HL-60/S4 treated with retinoic acid at 250 ng/mL for 4 days and 3 days (cell line): ENCODE results near the gene CNPY1.

Experiments used
- in situ Hi-C: fragments of 300-500 bp; cut with MboI; formaldehyde crosslinking; loops from 2 replicates; pipeline ENCODE4 v1.7.0; 2022; ENCODE audit warnings: low sequenced_read_pairs

CNPY1 gene

DNA sequence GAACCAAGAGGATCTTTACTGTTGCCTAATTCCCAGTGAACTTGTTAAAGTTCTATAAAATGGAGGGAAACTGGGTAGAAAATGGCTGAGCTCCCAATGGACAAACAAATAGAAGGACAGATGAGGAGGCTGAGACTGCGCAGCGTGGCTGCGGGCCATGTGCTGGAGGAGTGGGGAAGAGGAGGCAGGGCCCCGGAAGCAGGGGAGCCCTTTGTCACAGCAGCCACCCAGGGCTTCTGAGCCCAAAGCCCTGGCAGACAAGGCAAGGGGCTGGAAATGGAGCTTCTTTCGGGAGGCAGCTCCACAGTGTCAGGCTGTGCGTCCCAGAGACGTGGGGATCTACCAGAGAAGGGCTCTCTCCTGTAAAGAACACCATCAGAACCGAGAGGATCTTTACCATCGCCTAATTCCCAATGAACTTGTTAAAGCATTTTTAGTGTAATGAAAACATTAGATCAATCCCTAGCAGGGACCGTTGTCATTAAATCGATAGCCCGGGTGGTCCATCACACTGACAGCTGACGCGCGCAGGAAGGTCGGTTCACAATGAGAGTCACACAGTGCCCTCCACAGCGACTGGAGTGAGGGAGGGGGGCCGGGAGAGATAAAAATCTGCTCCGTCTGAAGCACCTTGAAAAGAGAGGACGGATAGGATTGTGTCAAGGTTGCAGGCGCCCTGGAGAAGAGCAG lies 14.0 kb upstream of the CNPY1 start:
- in situ Hi-C loops = no loop called here

DNA sequence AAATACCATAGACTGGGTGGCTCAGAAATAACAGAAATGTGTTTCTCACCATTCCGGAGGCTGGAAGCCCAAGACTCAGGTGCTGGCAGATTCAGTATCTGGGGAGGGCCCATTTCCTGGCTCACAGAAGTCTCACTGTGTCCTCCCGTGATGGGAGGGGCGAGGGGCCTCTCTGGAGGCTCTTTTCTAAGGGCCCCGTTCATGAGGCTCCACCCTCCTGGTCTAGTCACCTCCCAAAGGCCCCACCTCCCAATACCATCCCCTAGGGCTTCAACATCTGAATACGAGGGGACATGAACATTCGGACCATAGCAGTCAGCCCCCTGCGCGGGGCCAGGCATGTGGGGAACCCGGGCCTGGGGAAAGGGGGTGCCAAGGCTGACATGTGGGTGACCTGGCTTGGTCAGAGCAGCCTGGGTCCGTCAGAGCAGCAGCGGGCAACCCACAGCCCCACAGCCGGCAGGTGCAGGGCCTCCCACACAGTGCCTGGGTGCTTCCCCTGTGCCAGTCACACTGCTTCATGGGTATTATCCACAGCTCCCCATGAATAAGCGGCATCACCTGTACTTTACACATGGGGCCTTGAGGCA lies 13.3 kb upstream of the CNPY1 start:
- in situ Hi-C loops = no loop called here

DNA sequence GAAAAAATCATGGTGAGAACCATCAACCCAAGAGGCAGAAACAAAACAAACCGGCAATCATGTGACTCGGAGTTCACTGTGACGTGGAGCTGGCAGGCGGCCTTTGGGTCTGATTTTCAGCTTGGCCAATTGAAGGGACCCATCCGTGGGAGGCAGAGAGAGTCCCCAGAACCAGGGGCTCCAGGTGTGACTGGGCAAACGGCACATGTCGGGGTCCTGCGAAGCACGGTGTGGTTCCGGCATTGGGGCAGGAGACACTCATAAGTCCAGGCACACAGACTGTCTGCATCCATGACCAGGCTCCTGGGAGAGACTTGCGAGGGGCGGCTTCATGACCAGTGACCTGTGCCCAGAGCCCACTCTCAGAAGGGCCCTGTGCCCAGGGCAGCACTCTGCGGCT lies 12.6 kb upstream of the CNPY1 start:
- in situ Hi-C loops = no loop called here

DNA sequence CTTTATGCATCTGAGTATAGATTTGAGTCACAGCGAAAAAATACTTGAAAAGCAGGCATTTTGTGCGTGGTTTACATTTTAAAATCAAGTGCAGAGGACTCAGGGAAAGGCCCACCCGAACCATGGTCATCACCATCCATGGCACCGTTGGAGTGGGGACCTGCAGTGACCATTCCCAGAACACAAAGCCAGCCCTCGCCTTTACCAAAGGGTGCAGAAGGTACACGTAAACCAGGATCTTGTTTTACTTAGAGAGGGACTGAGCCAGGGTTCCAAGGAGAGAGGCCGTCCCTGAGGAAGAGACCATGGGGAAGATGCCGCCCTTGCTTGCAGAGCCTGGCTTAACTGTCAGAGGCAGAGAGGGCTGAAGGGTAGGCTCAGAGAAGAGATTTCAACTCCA lies 12.0 kb upstream of the CNPY1 start:
- in situ Hi-C loops = no loop called here

DNA sequence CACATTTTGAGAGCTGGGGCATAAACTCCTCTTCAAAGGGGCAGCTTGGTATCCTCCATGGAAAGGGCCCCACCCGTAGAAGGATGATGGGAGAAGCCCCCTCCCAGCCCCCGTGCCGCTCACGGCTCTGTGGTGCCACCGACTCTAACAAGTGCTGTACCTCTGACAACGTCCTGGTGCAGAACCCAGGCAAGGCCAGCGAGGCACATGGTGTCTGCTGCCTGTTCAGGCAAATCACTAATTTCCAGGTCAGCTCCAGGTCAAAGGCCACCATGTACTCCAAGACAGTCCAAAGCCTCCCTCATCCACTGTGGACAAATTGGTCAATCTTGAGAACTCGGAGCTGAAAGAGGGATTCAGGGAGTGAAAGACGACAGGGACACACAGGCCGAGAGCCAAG lies 11.4 kb upstream of the CNPY1 start:
- in situ Hi-C loops = no loop called here

DNA sequence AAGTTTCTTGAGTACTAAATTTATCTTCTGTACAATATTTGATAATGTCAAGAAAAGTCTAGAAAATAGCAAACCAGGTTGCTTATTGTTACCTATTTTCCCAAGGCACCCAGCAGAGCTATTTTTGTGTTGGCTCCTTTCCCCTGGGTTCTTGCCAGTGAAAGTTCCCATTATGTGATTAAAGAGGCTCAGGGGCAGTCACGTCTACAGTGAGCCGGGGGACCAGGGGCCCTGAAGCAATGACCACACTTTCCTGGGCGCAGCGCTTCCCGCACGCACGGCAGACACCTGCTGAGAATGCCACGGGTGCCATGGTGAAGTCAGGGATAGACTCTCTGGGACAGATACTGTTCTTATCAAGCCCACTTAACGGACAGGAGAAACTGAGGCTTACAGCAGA lies 10.4 kb upstream of the CNPY1 start:
- in situ Hi-C loops = no loop called here

DNA sequence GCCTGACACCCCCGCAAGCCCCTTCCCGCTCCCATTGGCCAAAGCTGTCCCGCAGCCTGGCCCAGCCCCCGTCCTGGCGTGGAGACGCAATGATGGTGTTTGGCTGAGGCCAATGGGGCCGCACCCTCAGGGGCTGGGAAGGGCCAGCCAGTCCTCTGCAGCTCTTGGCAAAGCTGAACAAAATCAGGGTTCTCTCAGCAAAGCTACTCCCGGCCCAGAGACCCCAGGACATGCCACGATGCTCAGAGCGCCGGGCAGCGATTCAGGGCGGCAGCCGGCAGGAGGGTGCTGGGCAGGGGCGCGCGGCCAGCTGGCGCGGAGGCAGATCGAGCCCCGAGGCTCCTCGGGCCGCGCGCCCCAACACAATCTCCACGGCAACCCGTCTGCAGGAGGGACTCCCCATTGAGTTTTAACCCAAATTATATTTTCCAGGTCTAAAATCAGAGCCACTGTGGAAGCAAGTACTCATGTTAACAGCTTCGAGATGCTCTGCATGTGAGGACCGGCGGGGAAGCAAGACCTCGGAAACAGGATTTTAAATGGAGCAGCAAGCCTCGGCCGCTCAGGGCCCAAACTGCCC lies 8.8 kb upstream of the CNPY1 start:
- in situ Hi-C loops = no loop called here

DNA sequence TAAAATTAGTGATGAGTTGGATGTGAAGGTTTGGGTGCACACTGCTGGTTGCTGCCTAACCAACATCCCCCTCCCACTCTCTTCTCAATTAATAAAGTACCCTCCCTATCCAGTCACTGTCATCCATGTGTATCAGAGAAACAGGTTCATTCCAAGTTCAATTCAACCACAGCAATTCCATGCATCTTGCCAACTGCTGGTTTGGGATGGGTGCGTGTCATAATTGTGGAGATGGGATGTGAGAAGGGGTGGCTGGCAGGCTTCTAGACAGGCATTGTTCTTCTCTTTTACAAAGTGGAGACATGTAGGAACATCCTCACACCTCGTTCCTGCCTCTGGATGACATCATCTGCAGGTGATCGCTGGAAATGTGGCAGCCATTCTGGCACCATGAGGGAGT lies 7.5 kb upstream of the CNPY1 start:
- in situ Hi-C loops = no loop called here

DNA sequence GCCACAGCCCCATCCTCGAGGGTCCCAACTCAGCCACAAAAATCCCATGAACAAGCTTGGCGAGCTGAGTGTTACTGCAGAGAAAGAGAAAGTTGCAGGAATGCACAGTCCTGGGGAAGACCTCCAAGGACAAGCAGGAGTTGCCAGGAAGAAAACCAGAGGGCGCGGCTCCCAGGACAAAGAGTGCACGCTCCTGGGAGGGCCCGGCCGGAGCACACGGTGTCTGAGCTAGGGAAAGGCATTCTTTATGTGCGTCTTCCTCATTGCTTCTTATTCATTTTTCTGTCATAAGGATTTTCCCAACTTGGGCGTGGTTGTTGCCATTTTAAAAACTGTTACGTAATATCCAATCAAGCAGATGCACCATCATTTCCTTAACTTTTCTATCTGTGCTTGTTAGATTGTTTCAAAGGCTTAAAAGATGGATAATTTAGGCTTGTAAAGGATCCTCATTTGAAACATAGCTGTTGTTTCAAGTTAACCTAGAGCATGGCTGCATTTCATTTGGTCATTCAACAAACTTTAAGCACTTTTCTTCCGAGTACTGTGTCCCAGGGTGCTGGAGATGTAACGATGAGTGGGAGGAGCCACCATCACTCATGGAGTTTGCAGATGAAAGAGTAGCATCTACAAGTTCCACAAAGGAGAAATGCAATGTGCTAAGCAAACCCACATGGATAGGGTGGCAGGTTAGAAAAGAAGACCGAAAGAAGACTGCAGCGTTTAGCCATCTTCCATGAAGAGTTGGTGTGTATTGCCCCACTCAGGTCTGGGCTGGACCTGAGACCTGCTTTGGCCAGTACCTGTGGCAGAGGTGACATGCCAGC lies 5.6 kb upstream of the CNPY1 start:
- in situ Hi-C loops = no loop called here

DNA sequence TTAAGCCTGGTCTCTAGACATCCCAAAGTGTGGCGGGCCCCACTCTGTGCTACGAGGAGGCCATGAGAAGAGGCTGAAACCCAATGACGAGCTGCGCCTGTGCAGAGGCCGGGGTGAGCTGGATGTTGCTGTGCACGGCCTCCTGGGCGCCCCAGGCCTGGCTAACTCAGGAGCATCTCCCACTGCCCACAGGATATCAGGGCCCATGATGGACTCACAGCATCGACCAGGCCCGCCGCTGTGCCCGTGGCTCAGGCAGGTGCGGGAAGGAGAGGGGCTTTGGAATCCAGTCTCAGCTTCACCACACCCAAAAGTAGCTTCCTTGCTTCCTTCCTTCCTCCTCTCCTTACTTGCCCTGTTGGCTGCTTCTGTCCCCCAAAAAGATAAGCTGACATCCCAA lies 4.6 kb upstream of the CNPY1 start:
- in situ Hi-C loops = no loop called here

DNA sequence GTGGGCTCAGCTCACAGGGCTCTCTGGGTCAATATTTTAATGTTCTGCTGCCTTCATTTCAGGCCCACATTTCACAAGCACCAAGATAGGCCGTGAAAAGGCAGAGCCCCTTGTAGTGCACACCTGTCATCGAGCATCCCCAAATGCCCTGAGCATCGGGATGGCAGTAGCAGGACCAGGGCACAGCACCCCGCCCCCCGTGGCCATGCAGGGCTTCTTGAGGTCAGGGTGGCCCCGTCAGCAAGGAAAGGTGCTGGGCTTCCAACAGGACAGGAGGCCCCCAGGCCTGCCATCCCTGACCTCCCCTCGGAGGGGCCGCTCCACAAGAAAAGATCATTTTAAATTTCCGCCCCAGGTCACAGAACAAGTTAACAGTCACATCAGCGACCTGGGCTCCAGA lies 2.9 kb upstream of the CNPY1 start:
- in situ Hi-C loops = no loop called here

DNA sequence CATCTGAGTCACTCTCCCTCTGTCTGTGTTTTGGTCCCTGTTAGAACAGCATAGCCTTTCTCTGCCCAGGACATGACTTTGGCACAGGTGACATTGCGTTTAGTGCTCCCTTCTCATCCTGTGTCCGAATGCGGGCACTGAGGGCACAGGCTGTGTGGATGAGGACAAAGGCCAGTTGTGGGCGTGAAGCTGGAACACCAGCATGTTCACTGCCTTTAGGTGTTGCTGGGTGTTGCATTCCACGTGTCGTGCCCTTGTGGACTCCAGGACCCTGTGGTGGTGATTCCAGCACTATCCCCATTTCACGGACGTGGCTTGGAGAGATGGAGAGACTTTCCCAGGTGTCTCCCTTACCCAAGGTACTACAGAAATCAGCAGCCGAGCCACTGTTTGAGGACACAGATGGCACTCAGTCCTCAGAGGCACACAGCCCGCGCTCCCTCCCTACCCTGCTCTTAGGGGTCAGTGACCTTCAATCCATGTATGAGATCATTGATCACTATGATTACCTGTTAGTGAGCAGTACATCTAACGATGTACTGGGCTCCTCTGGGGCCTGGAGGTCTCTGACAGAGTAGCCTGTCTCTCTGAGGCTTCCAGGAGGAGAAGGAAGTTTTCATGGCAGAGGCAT lies 917 bp upstream of the CNPY1 start:
- in situ Hi-C loops = no loop called here

DNA sequence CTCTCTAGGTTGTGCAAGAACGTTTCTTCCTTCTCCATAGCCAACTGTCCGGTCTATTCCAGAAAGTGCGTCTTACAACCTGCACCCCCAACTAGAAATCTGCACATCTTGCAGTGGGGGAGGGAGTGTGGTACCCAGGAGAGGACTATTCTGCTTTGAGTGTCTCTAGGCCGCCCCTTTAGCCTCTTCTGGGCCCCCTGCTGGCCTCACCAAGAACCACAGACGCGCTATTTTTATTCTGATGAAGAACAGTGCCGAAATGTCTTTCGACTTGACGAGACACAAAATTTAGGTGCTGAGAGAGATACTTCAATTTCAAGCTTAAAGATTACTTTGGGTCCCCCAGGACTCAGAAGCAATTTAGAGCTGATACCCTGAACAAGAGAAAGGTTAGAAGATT lies 1.0 kb downstream of the CNPY1 start:
- in situ Hi-C loops = no loop called here

DNA sequence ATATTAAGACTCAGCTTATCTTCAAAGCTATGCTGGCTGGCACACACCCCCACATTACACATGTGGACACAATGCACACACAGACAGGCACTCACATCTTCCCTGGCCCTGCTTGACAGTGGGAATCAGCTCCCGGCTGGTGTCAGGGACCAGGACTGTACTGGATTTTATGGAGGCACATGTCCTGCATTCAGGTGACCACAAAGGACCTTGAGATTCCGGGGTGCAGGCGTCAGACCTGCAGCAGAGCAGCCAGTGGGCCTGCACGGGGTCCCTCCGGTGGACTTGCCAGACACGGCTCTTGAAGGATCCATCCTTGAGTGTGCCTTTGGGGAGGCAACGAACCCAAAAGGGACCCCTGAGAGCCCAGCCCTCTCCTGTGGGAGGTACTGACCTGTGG lies 1.9 kb downstream of the CNPY1 start:
- in situ Hi-C loops = no loop called here

DNA sequence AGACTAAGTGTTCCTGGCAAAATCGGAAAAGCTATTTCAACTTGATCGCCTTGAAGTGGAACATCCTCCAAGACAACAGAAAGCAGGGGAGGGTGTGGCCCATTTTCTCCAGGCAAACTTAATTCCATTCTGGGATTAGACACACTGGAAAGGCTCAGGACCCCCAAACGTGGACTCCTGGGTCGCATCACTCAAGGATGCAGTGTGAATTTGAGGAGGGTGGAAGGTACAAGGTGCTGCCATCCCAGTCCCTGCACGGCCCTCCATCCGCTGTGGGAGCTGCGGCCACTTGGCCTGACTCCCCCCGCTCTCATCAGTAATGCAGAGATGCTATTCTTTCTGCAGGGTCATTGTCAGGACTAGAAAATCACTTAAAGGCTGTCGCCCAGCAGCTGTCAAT lies 2.4 kb downstream of the CNPY1 start:
- in situ Hi-C loops = no loop called here

DNA sequence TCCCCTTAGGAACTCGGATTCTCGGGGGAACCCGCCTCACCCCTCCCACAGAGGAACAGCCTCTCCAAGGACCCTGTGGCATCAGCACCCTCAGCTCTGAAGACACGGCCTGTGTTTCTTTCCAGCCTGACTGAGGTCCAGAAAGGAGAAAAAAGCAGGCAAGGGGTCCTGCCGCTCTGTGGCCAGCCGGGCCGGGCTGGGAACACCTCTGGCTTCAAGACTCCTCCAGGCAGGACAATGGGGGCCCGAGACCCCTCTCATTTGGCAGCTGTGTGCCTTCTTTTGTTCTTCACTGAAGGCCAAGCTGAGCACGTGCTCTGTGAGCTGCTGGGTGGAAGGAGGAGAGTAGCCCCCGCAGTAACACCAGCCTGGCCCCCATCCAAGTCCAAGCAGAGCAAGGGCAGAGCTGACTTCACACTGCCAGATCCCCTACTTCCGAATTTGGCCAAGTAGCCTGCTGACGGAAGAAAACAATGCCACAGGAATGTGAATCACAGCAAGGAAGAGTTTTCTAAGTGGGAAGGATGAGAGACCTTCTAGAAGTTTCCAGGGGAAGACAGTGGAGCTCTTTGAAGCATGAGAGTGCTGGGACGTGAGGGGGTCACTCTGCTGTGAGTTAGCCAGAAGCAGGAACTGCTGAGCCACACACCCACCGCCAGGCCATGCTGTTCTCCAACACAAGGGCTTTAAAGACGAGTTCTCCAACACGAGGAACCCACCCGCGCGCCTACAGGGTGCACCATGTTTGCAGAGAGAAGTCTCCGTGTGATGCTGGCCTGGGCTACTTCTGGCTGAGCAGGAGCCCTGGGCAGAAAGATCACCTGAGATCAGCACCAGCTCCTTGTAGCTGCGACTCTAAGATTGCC lies 3.1 kb downstream of the CNPY1 start:
- in situ Hi-C loops = no loop called here

DNA sequence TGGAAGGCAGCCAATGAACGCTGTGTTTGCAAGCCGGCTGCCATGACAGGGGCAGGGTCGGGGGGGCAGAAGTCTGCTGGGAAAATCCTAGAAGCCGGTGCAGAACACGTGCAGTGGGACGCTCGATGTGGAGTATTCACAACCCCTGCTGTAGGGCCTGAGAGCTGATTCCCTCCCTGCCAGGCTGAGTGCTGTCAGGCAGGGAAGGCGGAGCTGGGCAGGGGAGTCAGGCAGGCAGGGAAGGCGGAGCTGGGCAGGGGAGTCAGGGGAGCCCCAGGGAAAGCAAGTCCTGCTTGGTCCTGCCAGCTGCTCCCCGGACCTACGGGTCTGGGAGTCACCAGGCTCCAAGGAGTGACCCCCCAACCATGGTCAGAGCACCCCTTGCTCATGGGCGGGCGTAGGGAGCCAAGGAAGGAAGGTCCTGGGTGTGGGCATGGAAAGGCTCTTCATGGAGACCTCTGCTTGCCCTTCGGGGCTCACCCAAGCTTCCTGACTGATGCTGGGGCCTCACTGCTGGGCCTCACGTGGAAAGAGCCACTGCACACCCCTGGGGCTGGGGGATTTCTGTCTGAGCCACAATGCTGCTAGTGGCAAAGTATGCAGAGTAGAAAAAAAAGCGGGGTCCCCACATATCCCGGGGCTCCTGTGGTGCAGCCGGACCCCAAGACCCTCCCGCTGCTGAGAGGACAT lies 4.2 kb downstream of the CNPY1 start:
- in situ Hi-C loops = no loop called here

DNA sequence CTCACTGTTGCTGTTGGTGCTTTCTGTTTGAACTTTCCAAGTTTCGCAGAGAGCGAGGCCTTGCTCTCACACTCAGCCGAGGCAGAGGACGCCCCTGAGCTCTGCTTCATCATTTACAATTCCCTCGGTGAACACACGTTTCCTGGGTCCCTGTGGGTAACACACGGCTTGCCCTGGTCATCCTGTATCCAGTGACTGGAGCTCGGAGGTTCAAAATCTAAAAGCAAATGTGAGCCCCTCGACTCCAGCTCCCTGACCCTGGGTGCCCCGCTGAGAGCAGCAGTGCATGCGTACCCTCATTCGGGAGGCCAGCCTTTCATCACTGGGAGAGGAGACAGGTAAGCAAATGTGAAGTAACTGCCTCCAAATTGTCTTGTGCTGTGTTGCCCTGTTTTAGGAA lies 5.8 kb downstream of the CNPY1 start:
- in situ Hi-C loops = no loop called here

DNA sequence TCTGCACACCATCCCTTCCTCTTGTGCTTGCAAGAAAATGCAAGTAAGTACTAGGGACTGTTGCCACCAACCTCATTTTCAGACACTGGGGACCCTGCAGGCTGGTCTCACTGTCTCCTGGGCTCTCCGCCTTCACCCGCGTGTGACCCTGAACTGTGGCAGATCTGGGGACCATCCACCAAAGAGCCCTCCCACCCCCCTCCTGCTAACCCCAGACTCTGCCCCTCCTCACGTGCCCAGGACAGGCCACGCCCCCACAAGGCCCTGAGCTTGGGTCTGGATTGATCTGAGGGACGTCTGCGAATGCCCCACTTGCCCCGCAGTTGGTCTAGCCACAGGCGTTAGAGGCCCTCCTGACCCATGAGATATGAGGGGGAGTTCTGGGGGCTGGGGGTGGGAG lies 8.1 kb downstream of the CNPY1 start:
- in situ Hi-C loops = no loop called here

DNA sequence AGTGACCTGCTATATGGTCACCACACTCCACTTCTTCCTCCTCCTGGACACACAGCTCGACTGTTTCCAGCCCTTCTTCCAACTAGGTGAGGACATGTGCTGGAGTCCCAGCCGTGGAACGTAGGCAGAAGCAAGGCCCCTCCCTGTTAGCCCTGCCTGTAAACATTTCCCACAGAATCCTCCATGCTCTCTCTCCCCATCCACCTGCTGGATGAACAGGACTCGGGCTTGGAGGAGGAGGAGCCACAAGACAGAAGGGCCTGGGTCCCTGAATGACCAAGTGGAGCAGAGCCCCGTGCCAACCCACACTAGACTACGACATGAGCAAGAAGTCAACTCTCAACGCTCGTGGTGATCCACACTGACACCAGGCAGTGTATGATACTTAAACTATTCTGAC lies 9.9 kb downstream of the CNPY1 start:
- in situ Hi-C loops = no loop called here
